ENCODE results near the gene TTLL10. TPM values are rescaled to one million over a fixed set of nuclear protein-coding genes. Genes with fewer than 3 reads are reported as not detected.

TTLL10 gene
- total and polyA plus RNA-seq, 4 donors: not detected

GRCh38 chr1:1240348-1240732, 66.7 kb downstream of the TTLL10 start (continued):
- TF ChIP-seq CTCF (IDR thresholded peaks at IDR 0.05; ENCODE audit: low read depth, low read length, missing input control): no peak
- no peak for TF ChIP-seq YY1 (IDR thresholded peaks at IDR 0.05)
- TF ChIP-seq HNF4G (IDR thresholded peaks at IDR 0.05): no peak

GRCh38 chr1:1240822-1241587, 67.3 kb downstream of the TTLL10 start:
- Histone ChIP-seq H3K27me3 (ENCODE audit: control insufficient read depth in 4 of 4, insufficient read depth in 4 of 4, low read length in 3 of 4) (no peaks in the 10 kb centered on the region), H3K4me1 (ENCODE audit: control insufficient read depth in 4 of 4, insufficient read depth in 4 of 4, low read length in 3 of 4) (peaks cover 9 to 24% (median 13%) of the 10 kb centered on the region in 4 donors), H3K27ac (ENCODE audit: low read depth in 1 of 2, low read length in 2 of 2) (no peak overlapping the region), H3K36me3 (ENCODE audit: control insufficient read depth in 4 of 4, insufficient read depth in 3 of 4, low read depth in 1 of 4, low read length in 3 of 4) (no peaks in the 10 kb centered on the region), H3K9me3 (ENCODE audit: control insufficient read depth in 4 of 4, low read length in 3 of 4) (no peaks in the 10 kb centered on the region), H3K9ac (ENCODE audit: low read depth in 1 of 2, low read length in 2 of 2) (no peak overlapping the region), H3K4me3 (ENCODE audit: low read depth in 1 of 3, low read length in 3 of 3) (no peak overlapping the region)
- no peak for TF ChIP-seq FOXA2 (IDR thresholded peaks at IDR 0.05)
- no peak for TF ChIP-seq CTCF (IDR thresholded peaks at IDR 0.05; ENCODE audit: low read depth, low read length, missing input control)
- TF ChIP-seq GABPA (IDR thresholded peaks at IDR 0.05 in 1 of 2, conservative IDR thresholded peaks at IDR 0.05 in 1 of 2): no peak
- no peak for TF ChIP-seq YY1 (IDR thresholded peaks at IDR 0.05)
- no peak for TF ChIP-seq ATF3 (IDR thresholded peaks at IDR 0.05)
- no peak for TF ChIP-seq SP1 (IDR thresholded peaks at IDR 0.05)
- TF ChIP-seq JUND (IDR thresholded peaks at IDR 0.05): no peak
- TF ChIP-seq RAD21 (IDR thresholded peaks at IDR 0.05): no peak
- TF ChIP-seq MAX (IDR thresholded peaks at IDR 0.05): no peak
- 76% methylated on average over 23 of the region's 23 CpGs for WGBS
- DNase-seq (ENCODE audit: low spot score): no peak

GRCh38 chr1:1241588-1242219, 68.0 kb downstream of the TTLL10 start:
- H3K4me3 ChIP-seq (ENCODE audit: low read depth in 1 of 3, low read length in 3 of 3): no peak overlapping the region
- no peaks in the 10 kb centered on the region for H3K27me3 ChIP-seq (ENCODE audit: control insufficient read depth in 4 of 4, insufficient read depth in 4 of 4, low read length in 3 of 4)
- peaks cover 9 to 24% (median 16%) of the 10 kb centered on the region in 4 donors for H3K4me1 ChIP-seq (ENCODE audit: control insufficient read depth in 4 of 4, insufficient read depth in 4 of 4, low read length in 3 of 4)
- H3K9me3 ChIP-seq (ENCODE audit: control insufficient read depth in 4 of 4, low read length in 3 of 4): no peaks in the 10 kb centered on the region
- H3K27ac ChIP-seq (ENCODE audit: low read depth in 1 of 2, low read length in 2 of 2): no peak overlapping the region
- H3K36me3 ChIP-seq (ENCODE audit: control insufficient read depth in 4 of 4, insufficient read depth in 3 of 4, low read depth in 1 of 4, low read length in 3 of 4): no peaks in the 10 kb centered on the region
- H3K9ac ChIP-seq (ENCODE audit: low read depth in 1 of 2, low read length in 2 of 2): no peak overlapping the region
- no peak for DNase-seq (ENCODE audit: low spot score)
- WGBS: 90% methylated on average over 26 of the region's 26 CpGs
- TF ChIP-seq RAD21 (IDR thresholded peaks at IDR 0.05): no peak
- no peak for TF ChIP-seq FOXA1 (IDR thresholded peaks at IDR 0.05)
- TF ChIP-seq CTCF (IDR thresholded peaks at IDR 0.05; ENCODE audit: low read depth, low read length, missing input control): no peak
- no peak for TF ChIP-seq HNF4G (IDR thresholded peaks at IDR 0.05)
- TF ChIP-seq GABPA (IDR thresholded peaks at IDR 0.05 in 1 of 2, conservative IDR thresholded peaks at IDR 0.05 in 1 of 2): no peak
- no peak for TF ChIP-seq EGR1 (IDR thresholded peaks at IDR 0.05; ENCODE audit: low read depth in 2 of 2)
- TF ChIP-seq ATF3 (IDR thresholded peaks at IDR 0.05): no peak
- TF ChIP-seq JUND (IDR thresholded peaks at IDR 0.05): no peak
- no peak for TF ChIP-seq MAX (IDR thresholded peaks at IDR 0.05)
- TF ChIP-seq SP1 (IDR thresholded peaks at IDR 0.05): no peak
- TF ChIP-seq ZBTB33 (IDR thresholded peaks at IDR 0.05): no peak
- no peak for TF ChIP-seq YY1 (IDR thresholded peaks at IDR 0.05)
- no peak for TF ChIP-seq TAF1 (conservative IDR thresholded peaks at IDR 0.05)
- TF ChIP-seq RXRA (IDR thresholded peaks at IDR 0.05): no peak
- TF ChIP-seq FOXA2 (IDR thresholded peaks at IDR 0.05): no peak

Data from liver (tissue), 9 donors.